Stomach (tissue), 9 donors: ENCODE results near the gene INSYN2B. TPM values are rescaled to one million over a fixed set of nuclear protein-coding genes. Genes with fewer than 3 reads are reported as not detected.
A peak's percentile ranks its signal among the peaks of the same experiment; 100 is the strongest.

Experiments
- DNase-seq, 2 donors: peaks; one replicate each; pipeline versions ENCODE4 v3.0.0 to v3.0.0-alpha.2; 2013 to 2019
- H3K27ac ChIP-seq, 5 donors: fragments of 200-600 bp in 4 of 5; sonication (generic) in 4 of 5; one replicate each; pipeline ENCODE4 v1.5.1; 2013 to 2019; ENCODE audit warnings: mild to moderate bottlenecking in 1 of 5, moderate library complexity in 1 of 5
- H3K27me3 ChIP-seq, 3 donors: fragments of 200-600 bp; sonication (generic); one replicate each; pipeline ENCODE4 v1.5.1; 2017 to 2019; ENCODE audit warnings: mixed run types in 1 of 3
- H3K36me3 ChIP-seq, 4 donors: fragments of 200-600 bp; sonication (generic); 1 replicate in 3 of 4; 2 replicates in 1 of 4; pipeline ENCODE4 v1.5.1; 2016 to 2019
- H3K4me1 ChIP-seq, 4 donors: fragments of 200-600 bp; sonication (generic); one replicate each; pipeline ENCODE4 v1.5.1; 2016 to 2019
- H3K4me3 ChIP-seq, 4 donors: fragments of 200-600 bp; sonication (generic) in 3 of 4; one replicate each; pipeline ENCODE4 v1.5.1; 2016 to 2019; ENCODE audit warnings: mild to moderate bottlenecking in 1 of 4
- H3K9me3 ChIP-seq, 4 donors: fragments of 200-600 bp; sonication (generic); one replicate each; pipeline ENCODE4 v1.5.1; 2016 to 2019
- CTCF ChIP-seq, 7 experiments: fragments of 450-650 bp in 4 of 7; fragments of 200-600 bp in 3 of 7; sonication (generic) in 3 of 7; IDR thresholded peaks; one replicate each; pipeline ENCODE4 v1.5.1; 2016 to 2019; ENCODE audit warnings: antibody characterized with exemption in 7 of 7, control low read depth in 2 of 7, mild to moderate bottlenecking in 1 of 7
- EP300 ChIP-seq: sonication (generic); formaldehyde crosslinking; IDR thresholded peaks from one replicate; pipeline ENCODE4 v1.6.1; 2017; ENCODE audit warnings: antibody characterized with exemption
- POLR2A ChIP-seq, 4 donors: fragments of 450-650 bp; IDR thresholded peaks; one replicate each; pipeline ENCODE4 v1.6.1; 2016; ENCODE audit warnings: antibody characterized with exemption in 4 of 4, control low read depth in 2 of 4, mild to moderate bottlenecking in 1 of 4, moderate library complexity in 1 of 4
- POLR2AphosphoS5 ChIP-seq, 3 donors: sonication (generic); formaldehyde crosslinking; IDR thresholded peaks; one replicate each; pipeline ENCODE4 v1.6.1; 2016; ENCODE audit warnings: antibody characterized with exemption in 3 of 3
- WGBS, 5 donors: extraction: QIAGEN DNeasy Blood & Tissue Kit in 3 of 5; methylation state at CpG; one replicate each; pipeline versions ENCODE4 v1.1.5 to v1.1.7; 2013 to 2018; 5-methylcytosine and 5-hydroxymethylcytosine counted together
- intact Hi-C: fragments of 100-400 bp; cut with DNase I; formaldehyde crosslinking; loops from one replicate; pipeline ENCODE4 v1.15.1; 2023; ENCODE audit warnings: low total_unique reads
- polyA plus RNA-seq, 3 donors: library from polyadenylated mRNA; stranded (reverse); fragments of 200-250 nt; gene quantifications; one replicate each; pipeline ENCODE4 v1.2.3, GENCODE V29; 2013
- total RNA-seq, 5 donors: library from RNA; depleted of rRNA; stranded (reverse); fragments of >200 nt; gene quantifications; one replicate each; pipeline versions ENCODE4 v1.1.0 to v1.2.3, GENCODE V29; 2014 to 2016
- donor health status: healthy with polysubstance abuse.
- donor health status: Bipolar disorder and iron deficiency.
- donor health status: healthy.

The INSYN2B gene
- total and polyA plus RNA-seq, 8 donors, result 0.18 to 0.19 TPM; not detected in 6

- peak in 1 of 2 donors; percentile 31 for DNase-seq
- intact Hi-C loops, result no loop called here
- no peak overlapping the region for H3K4me3 ChIP-seq
- peaks cover 0 to 17% (median 0%) of the 10 kb centered on the region in 3 donors for H3K27me3 ChIP-seq
- H3K36me3 ChIP-seq, result peaks cover 0 to 7% (median 2%) of the 10 kb centered on the region in 4 donors
- WGBS, 5 donors, result 71 to 89% (median 76%) methylated on average over 1 of the region's 1 CpG
- H3K4me1 ChIP-seq, result no peaks in the 10 kb centered on the region
- H3K27ac ChIP-seq, result no peak overlapping the region
- H3K9me3 ChIP-seq, result no peaks in the 10 kb centered on the region
- no peak for TF ChIP-seq POLR2AphosphoS5 (IDR thresholded peaks at IDR 0.05)
- TF ChIP-seq POLR2A (IDR thresholded peaks at IDR 0.05), result no peak
- TF ChIP-seq EP300, result no peak
- no peak for TF ChIP-seq CTCF (IDR thresholded peaks at IDR 0.05)
These were observed 9.1 kb upstream of the INSYN2B start for GRCh38 chr5:169989365-169989764.

DNA sequence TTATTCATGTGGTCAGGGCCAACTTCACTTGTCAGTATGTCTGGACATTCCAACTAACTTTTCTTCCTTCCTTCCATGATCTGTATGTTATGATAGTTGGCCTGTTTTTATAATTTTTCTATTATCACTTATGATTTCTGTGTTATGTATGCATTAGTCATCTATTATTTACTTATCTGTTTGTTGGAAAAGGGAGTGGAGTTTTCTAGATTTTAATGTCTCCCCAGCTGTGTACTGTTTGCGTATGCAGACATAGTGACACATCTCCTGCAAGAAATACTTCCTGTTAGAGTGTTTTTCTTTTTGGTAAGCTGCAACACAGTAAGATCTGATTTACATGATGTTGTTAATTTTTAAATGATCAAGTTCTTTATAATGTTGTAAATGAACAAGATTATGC, 8.7 kb upstream of the INSYN2B start:
- WGBS, 5 donors, result 46 to 81% (median 70%) methylated on average over 1 of the region's 1 CpG
- Histone ChIP-seq H3K4me1 (no peaks in the 10 kb centered on the region), H3K27ac (no peak overlapping the region), H3K27me3 (peaks cover 0 to 20% (median 0%) of the 10 kb centered on the region in 3 donors), H3K4me3 (no peak overlapping the region), H3K9me3 (no peaks in the 10 kb centered on the region), H3K36me3 (peaks cover 0 to 7% (median 2%) of the 10 kb centered on the region in 4 donors)
- no peak for DNase-seq
- TF ChIP-seq EP300 (no peak), POLR2AphosphoS5 (IDR thresholded peaks at IDR 0.05) (no peak), POLR2A (IDR thresholded peaks at IDR 0.05) (no peak), CTCF (IDR thresholded peaks at IDR 0.05) (no peak)
- intact Hi-C loops, result no loop called here

DNA sequence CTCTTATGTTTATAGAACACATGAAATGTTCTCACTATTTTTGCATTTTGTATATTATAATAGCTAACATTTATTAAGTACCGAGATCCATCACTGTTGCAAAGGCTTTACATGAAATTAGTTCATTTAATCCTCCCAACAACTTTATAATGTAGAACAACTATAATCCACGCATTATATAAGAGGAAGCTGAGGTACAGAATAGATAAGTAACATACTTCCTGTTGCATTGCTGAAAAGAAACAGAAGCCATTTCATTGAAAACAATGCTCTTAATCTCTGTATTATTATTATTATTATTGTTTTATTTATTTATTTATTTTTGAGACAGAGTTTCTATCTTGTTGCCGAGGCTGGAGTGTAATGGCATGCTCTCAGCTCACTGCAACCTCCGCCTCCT, 7.9 kb upstream of the INSYN2B start:
- H3K27me3 ChIP-seq, result peaks cover 0 to 27% (median 0%) of the 10 kb centered on the region in 3 donors
- no peak for DNase-seq
- TF ChIP-seq POLR2A (IDR thresholded peaks at IDR 0.05), result no peak
- TF ChIP-seq CTCF (IDR thresholded peaks at IDR 0.05), result no peak
- no peak for TF ChIP-seq EP300
- TF ChIP-seq POLR2AphosphoS5 (IDR thresholded peaks at IDR 0.05), result no peak
- H3K36me3 ChIP-seq, result peaks cover 0 to 7% (median 3%) of the 10 kb centered on the region in 4 donors
- H3K9me3 ChIP-seq, result no peaks in the 10 kb centered on the region
- intact Hi-C loops, result no loop called here
- H3K4me3 ChIP-seq, result no peak overlapping the region
- WGBS, 5 donors, result 76 to 84% (median 79%) methylated on average over 4 of the region's 4 CpGs
- H3K4me1 ChIP-seq, result no peaks in the 10 kb centered on the region
- H3K27ac ChIP-seq, result no peak overlapping the region

DNA sequence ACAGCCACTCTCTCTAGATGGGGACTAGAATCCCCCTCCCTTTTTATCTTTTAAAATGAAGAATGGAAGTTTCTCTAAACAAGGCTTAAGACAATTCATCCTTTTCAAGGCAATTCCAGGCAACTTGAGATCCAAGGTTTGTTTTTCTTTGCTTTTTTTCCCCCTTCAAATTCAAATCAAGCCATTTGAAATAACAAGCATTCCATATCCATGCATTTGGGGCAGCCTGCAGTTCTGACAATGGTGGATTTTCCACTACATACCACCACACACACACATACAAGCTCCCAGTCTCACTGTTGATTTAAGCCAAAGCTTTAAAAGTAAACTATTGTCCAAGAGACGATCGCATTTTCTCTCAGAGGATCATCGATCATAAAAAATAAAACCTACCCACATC, 424 bp downstream of the INSYN2B start:
- no peaks in the 10 kb centered on the region for H3K9me3 ChIP-seq
- peaks cover 0 to 8% (median 0%) of the 10 kb centered on the region in 4 donors for H3K36me3 ChIP-seq
- DNase-seq, result no peak
- WGBS, 5 donors, result 19 to 30% (median 20%) methylated on average over 3 of the region's 3 CpGs
- no peak overlapping the region for H3K27ac ChIP-seq
- peaks cover 0 to 44% (median 5%) of the 10 kb centered on the region in 3 donors for H3K27me3 ChIP-seq
- TF ChIP-seq POLR2A (IDR thresholded peaks at IDR 0.05) (no peak), CTCF (IDR thresholded peaks at IDR 0.05) (no peak)
- H3K4me3 ChIP-seq, result no peak overlapping the region
- intact Hi-C loops, result no loop called here
- H3K4me1 ChIP-seq, result peaks cover 0 to 11% (median 5%) of the 10 kb centered on the region in 4 donors
